K562 (cell line): Measurements from ENCODE around the gene OR2S2. TPM values are rescaled to one million over a fixed set of nuclear protein-coding genes. Genes with fewer than 3 reads are reported as not detected.

Source experiments
- FOXM1 ChIP-seq, 2 experiments: fragments of 450-650 bp in 1 of 2; sonication (generic) in 1 of 2; formaldehyde crosslinking in 1 of 2; IDR thresholded peaks; 2 replicates each; pipeline versions ENCODE4 v1.6.1 to v1.9.0; 2017 to 2022; ENCODE audit warnings: low read depth in 2 of 2, mild to moderate bottlenecking in 2 of 2, missing genetic modification reagents in 1 of 2, moderate library complexity in 1 of 2
- HLTF ChIP-seq: fragments of 450-650 bp; IDR thresholded peaks from 2 replicates; pipeline ENCODE4 v1.6.1; 2016
- LEF1 ChIP-seq: fragments of 450-650 bp; IDR thresholded peaks from 2 replicates; pipeline ENCODE4 v1.6.1; 2016; ENCODE audit warnings: mild to moderate bottlenecking
- STAT5A ChIP-seq: IDR thresholded peaks from 2 replicates; pipeline ENCODE4 v1.6.1; 2012; ENCODE audit warnings: low read length, inconsistent platforms, borderline replicate concordance
- TAF15 ChIP-seq: fragments of 200-400 bp; formaldehyde crosslinking; IDR thresholded peaks from 2 replicates; pipeline ENCODE4 v1.6.1; 2017; ENCODE audit warnings: mild to moderate bottlenecking, low read depth, low read length, moderate library complexity
- TAF9B ChIP-seq: fragments of 450-650 bp; IDR thresholded peaks from 2 replicates; pipeline ENCODE4 v1.6.1; 2018; ENCODE audit warnings: mild to moderate bottlenecking; ENCODE audit not compliant: partially characterized antibody
- ZNF449 ChIP-seq: fragments of 250-450 bp; sonication (Bioruptor Pico); IDR thresholded peaks from 2 replicates; pipeline ENCODE4 v1.8.0; 2022; ENCODE audit warnings: moderate library complexity, mild to moderate bottlenecking, inconsistent platforms
- ZNF699 ChIP-seq: fragments of 250-450 bp; sonication (Bioruptor Pico); IDR thresholded peaks from 2 replicates; pipeline ENCODE4 v1.8.0; 2021; ENCODE audit warnings: mild to moderate bottlenecking, moderate library complexity; ENCODE audit not compliant: insufficient replicate concordance
- polyA plus RNA-seq, 8 experiments: library from polyadenylated mRNA; depleted of rRNA in 4 of 8; stranded (reverse) in 5 of 8; unstranded in 3 of 8; fragments of >200 nt; fragmentation: Nextera tagmentation in 2 of 8; fragmentation: Illumina TruSeq in 1 of 8; extraction: Ambion mirVana in 2 of 8; extraction: Trizol in 1 of 8; gene quantifications; 2 replicates each; pipeline versions ENCODE4 v1.2.1 to v1.2.3, GENCODE V29; 2011 to 2014; ENCODE audit warnings: inconsistent platforms in 1 of 8, missing spikeins in 1 of 8
- total RNA-seq, 7 experiments: library from RNA; depleted of rRNA in 6 of 7; stranded (reverse); fragments of >200 nt in 6 of 7; fragmentation: Illumina TruSeq in 2 of 7; extraction: Trizol in 2 of 7; gene quantifications; 2 replicates each; pipeline versions ENCODE4 v1.2.1 to v1.2.3, GENCODE V29; 2011 to 2021; ENCODE audit warnings: low replicate concordance in 1 of 7
- TF ChIP-seq, protein P1 (sequence below), 2 experiments: fragments of 250-450 bp in 1 of 2; fragments of 450-650 bp in 1 of 2; sonication (Bioruptor Pico) in 1 of 2; IDR thresholded peaks; 2 replicates each; pipeline versions ENCODE4 v1.6.1 to v1.8.0; 2016 to 2021; ENCODE audit warnings: mild to moderate bottlenecking in 2 of 2, moderate library complexity in 2 of 2, missing compliant biosample characterization in 1 of 2, missing genetic modification characterization in 1 of 2
- TF ChIP-seq, protein P2 (sequence below): fragments of 450-650 bp; IDR thresholded peaks from 2 replicates; pipeline ENCODE4 v1.6.1; 2016; ENCODE audit warnings: mild to moderate bottlenecking
- TF ChIP-seq, protein P3 (sequence below): fragments of 450-650 bp; formaldehyde crosslinking; IDR thresholded peaks from 2 replicates; pipeline ENCODE4 v1.4.0; 2022; ENCODE audit warnings: missing genetic modification characterization

Gene OR2S2
- total and polyA plus RNA-seq, 9 of the 15 experiments (the other 6 are each of a cell fraction or from before 2014, with no cell fraction given) = not detected

DNA sequence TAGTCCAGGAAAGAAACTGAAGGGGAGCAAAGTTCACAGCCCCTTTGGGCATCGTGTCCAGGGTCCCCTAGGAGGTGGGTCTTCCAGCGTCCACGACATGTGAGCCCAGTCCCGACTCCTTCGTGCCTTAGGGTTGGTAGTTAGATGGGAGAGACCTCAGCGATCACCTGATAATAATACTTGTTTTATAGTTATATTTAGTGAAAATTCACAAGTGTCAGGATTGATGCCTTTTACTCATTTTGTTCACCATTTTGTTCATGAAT lies 28.6 kb downstream of the OR2S2 start (continued):
- TF ChIP-seq, protein P1, sequence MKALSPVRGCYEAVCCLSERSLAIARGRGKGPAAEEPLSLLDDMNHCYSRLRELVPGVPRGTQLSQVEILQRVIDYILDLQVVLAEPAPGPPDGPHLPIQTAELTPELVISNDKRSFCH (CRISPR knock-in tag; IDR thresholded peaks at IDR 0.05) = no peak
- TF ChIP-seq, protein P1 (tag; IDR thresholded peaks at IDR 0.05) = no peak
- TF ChIP-seq, protein P2, sequence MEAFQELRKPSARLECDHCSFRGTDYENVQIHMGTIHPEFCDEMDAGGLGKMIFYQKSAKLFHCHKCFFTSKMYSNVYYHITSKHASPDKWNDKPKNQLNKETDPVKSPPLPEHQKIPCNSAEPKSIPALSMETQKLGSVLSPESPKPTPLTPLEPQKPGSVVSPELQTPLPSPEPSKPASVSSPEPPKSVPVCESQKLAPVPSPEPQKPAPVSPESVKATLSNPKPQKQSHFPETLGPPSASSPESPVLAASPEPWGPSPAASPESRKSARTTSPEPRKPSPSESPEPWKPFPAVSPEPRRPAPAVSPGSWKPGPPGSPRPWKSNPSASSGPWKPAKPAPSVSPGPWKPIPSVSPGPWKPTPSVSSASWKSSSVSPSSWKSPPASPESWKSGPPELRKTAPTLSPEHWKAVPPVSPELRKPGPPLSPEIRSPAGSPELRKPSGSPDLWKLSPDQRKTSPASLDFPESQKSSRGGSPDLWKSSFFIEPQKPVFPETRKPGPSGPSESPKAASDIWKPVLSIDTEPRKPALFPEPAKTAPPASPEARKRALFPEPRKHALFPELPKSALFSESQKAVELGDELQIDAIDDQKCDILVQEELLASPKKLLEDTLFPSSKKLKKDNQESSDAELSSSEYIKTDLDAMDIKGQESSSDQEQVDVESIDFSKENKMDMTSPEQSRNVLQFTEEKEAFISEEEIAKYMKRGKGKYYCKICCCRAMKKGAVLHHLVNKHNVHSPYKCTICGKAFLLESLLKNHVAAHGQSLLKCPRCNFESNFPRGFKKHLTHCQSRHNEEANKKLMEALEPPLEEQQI = no peak
- TF ChIP-seq TAF9B = no peak
- TF ChIP-seq STAT5A = no peak
- TF ChIP-seq FOXM1 (IDR thresholded peaks at IDR 0.05; ENCODE audit: low read depth) = no peak
- no peak for TF ChIP-seq FOXM1 (CRISPR knock-in tag; IDR thresholded peaks at IDR 0.05; ENCODE audit: low read depth)
- TF ChIP-seq LEF1 = no peak
- TF ChIP-seq HLTF = no peak
- no peak for TF ChIP-seq ZNF449 (CRISPR knock-in tag)
- TF ChIP-seq ZNF699 (CRISPR knock-in tag) = no peak
- TF ChIP-seq, protein P3, sequence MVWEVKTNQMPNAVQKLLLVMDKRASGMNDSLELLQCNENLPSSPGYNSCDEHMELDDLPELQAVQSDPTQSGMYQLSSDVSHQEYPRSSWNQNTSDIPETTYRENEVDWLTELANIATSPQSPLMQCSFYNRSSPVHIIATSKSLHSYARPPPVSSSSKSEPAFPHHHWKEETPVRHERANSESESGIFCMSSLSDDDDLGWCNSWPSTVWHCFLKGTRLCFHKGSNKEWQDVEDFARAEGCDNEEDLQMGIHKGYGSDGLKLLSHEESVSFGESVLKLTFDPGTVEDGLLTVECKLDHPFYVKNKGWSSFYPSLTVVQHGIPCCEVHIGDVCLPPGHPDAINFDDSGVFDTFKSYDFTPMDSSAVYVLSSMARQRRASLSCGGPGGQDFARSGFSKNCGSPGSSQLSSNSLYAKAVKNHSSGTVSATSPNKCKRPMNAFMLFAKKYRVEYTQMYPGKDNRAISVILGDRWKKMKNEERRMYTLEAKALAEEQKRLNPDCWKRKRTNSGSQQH = no peak
- no peak for TF ChIP-seq TAF15
